CD4-positive, alpha-beta T cell treated with Interleukin-2 at 100 ng/mL for 4 hours (primary cell): ENCODE measurements around the gene IL4.
A peak's percentile ranks its signal among the peaks of the same experiment; 100 is the strongest.
"Not testable (repeated sequence)": the region's sequence is repeated elsewhere in the genome, so short reads cannot be mapped to it uniquely, and the experiment has no call there.

Experiments used
- DNase-seq: peaks from one replicate; pipeline ENCODE4 v3.0.0-alpha.2; 2020; ENCODE audit warnings: low spot score

The IL4 gene

GRCh38 chr5:132674671-132675506 lies 1.1 kb downstream of the IL4 start:
- DNase-seq, result no peak

GRCh38 chr5:132675936-132676689 lies 2.3 kb downstream of the IL4 start:
- DNase-seq, result no peak

- no peak for DNase-seq
Observed at GRCh38 chr5:132677191-132677590, 3.4 kb downstream of the IL4 start.

- DNase-seq, result no peak
Observed at GRCh38 chr5:132677682-132678400, 4.1 kb downstream of the IL4 start.

DNA sequence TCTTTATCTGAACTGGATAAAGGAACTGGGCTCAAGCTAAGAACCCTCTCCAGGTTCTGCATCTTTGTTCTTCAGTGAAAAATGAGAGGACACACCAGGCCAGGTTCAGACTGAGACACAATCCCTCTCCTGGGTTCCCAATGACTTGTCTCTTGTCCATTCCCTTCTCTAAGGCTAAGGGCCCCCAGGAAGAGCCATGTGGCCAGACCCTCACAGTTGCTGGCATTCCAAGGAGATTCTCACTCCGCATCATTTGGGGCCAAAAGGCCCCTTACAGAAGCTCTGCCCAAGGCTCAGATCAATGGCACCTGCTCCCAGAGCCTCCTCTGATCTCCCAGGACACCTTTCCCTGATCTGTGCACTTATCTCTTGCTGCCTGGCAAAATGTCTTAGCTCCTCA lies 4.9 kb downstream of the IL4 start:
- no peak for DNase-seq

- no peak for DNase-seq
Observed at GRCh38 chr5:132679166-132679565, 5.4 kb downstream of the IL4 start.

GRCh38 chr5:132679717-132680380 lies 6.1 kb downstream of the IL4 start:
- no peak for DNase-seq

DNA sequence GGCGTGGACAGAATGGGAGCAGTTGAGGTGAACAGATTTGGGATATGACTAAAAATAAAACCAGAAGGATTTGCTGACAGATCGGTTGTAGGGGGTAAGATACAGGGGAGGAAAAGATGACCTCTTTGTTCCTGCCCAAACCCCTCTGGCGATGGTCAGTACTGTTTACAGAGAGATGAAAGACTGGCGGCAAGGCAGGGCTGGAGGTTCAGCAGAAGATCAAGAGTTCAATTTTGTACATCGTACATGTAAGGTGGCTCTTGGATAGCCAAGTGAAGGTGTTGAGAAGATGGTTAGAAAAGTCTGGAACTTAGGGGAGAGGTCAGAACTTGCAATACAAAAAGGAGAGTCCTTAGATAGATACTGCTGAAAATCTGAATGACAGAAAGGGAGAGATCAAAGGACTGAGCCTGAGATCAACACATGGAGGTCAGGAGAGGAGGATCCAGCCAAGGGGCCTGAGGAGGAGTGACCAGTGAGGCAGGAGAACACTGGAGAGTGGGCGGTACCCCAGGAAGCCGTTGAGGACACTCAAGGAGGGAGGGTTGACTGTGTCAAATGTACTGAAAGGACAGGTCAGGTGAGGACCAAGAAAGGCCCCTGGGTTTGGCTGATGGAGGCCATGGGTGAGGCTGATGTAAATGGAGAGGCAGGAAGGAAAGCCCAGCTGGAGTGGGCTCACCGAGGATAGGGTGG lies 7.1 kb downstream of the IL4 start:
- DNase-seq, result no peak

GRCh38 chr5:132681476-132681831 lies 7.7 kb downstream of the IL4 start:
- no peak for DNase-seq

- no peak for DNase-seq
Observed at GRCh38 chr5:132681983-132682382, 8.2 kb downstream of the IL4 start.

DNA sequence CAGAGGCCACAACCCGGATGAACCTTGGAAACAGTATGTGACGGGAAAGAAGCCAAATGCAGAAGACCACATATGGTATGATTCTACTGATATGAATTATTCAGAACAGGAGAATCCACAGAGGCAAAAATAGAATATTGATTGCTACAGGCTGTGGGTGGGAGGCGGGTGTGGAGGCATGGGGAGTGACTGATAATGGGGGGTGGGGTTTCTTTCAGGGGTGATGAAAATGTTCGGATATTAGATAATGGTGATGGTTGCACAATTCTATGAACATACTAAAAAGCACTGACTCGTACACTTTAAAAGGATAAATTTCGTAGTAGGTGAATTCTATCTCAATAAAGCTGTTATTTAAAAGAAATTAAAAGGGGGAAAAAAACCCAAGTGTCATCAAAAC lies 10.7 kb downstream of the IL4 start:
- no peak for DNase-seq

DNA sequence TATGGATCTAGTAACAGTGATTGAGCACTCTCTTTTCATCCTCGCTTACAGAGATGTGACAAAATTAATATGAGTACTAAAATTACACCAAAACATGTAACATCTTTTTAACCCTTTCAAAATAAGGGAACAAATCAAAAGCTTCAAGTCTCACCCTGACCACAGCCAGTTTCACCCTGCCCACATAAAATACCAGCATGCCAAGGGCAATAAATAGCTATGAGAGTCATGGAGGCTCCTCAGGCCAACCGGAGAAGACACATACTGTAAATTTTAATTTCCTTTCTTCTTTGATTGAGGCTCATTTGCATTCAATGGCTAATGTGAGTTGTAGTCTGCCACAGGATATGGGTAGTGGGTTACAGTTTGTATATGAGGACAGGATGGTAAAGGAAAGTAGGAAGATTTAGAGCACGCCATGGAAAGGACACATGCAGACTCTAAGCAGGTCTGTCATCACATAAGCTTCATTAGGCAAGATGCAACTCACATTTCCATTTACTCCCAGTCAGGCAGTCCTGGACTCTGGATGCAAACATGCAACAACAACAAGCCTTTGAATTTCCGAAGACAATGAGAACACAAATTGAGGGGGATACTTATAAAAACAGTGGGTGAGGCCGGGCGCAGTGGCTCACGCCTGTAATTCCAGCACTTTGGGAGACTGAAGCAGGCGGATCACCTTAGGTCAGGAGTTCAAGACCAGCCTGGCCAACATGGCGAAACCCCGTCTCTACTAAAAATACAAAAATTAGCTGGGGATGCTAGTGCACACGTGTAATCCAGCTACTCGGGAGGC lies 11.3 kb downstream of the IL4 start:
- no peak for DNase-seq

GRCh38 chr5:132686193-132686592 lies 12.4 kb downstream of the IL4 start:
- no peak for DNase-seq

DNA sequence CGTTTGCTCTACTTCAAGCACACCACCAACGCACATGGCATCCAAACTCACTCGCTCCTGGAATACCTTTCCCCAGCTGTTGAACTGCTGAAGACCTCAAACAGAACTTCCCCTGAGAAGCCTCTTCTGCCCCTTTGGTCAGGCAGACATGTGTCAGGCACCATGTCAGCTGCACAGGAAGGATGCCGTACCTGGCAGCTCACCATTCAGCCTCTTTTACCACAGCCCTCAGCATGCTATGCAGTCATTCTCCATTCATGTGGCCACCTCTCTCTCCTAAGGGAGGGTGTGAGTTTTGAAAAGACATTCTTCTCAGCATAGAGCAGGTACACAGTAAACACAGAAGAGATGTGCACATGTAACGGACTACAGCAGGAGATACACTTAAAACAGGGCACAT lies 14.2 kb downstream of the IL4 start:
- DNase-seq, result peak; percentile 47

- DNase-seq, result peak; percentile 47
Observed at GRCh38 chr5:132688536-132689339, 14.9 kb downstream of the IL4 start.

- no peak for DNase-seq
Observed at GRCh38 chr5:132689513-132689912, 15.7 kb downstream of the IL4 start.

DNA sequence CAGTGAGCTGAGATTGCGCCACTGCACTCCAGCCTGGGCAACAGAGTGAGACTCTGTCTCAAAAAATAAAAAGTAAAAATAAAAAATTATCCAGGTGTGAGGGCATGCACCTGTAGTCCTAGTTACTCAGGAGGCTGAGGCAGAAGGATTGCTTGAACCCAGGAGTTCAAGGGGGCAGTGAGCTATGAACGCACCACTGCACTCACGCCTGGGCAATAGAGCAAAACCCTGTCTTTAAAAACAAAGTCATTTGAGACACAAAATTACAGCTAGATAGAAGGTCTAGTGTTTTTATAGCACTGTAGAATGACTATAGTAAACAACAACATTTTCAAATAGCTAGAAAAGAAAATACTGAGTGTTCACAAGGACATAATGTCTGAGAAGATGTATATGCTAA lies 16.4 kb downstream of the IL4 start:
- DNase-seq, result no peak

GRCh38 chr5:132691755-132692631 lies 18.2 kb downstream of the IL4 start:
- not testable (repeated sequence) for DNase-seq

- DNase-seq, result no peak
Observed at GRCh38 chr5:132692632-132692967, 18.8 kb downstream of the IL4 start.
